ENCODE data around the gene FAM110A. TPM values are rescaled to one million over a fixed set of nuclear protein-coding genes. Genes with fewer than 3 reads are reported as not detected.
A peak's percentile ranks its signal among the peaks of the same experiment; 100 is the strongest.

The FAM110A gene
- total RNA-seq, 4 donors from 2014 or later: 1.4 to 3.2 (median 2.0) TPM

DNA sequence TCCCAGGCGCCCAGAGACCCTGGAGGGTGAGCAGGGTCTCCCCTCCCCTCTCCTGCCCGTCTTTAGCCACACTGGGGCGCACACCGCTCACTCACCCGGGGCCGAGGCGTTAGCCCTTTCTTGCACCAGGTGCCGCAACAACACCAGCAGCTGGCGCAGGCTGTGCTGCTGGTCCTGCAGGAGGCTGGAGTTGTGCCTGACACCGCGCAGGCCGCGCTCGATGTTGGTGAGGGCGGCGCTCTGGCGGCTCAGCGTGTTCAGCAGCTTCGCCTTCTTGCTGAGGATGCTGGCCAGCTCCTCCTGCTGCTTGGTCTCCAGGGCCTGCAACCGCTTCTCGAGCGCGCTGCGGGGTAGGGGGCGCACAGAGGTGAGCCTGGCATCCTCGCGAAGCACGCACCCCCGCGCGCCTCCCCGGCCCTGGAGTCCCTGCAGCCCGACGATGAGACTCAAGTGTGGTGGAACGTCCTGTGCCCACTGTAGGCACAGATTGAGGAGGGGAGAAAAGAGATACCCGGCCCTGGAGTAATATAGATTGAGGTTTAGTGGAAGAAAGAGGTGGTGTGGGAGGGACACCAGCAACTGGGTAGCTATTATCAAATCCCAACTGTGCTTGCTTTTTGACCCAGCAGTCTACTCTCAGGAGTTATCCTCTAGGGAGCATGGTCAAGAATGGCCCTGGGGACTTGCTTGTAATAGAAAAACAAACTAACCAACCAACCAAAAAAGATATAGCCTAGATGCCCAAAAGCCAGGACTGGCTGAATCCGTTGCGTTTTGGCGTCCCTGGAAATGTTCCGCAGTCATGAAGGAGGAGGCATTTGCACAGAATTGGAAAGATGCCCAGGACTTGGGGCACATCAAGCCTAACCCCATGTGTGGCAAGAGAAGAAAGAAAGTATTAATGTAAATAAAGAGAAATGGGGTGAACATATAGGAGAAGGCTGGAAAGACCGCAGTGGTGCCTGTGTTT is 51.8 kb downstream of the FAM110A start:
- TF ChIP-seq POLR2A (IDR thresholded peaks at IDR 0.05) (no peak), POLR2AphosphoS5 (IDR thresholded peaks at IDR 0.05) (no peak), EP300 (IDR thresholded peaks at IDR 0.05) (no peak)
- TF ChIP-seq, protein P1, sequence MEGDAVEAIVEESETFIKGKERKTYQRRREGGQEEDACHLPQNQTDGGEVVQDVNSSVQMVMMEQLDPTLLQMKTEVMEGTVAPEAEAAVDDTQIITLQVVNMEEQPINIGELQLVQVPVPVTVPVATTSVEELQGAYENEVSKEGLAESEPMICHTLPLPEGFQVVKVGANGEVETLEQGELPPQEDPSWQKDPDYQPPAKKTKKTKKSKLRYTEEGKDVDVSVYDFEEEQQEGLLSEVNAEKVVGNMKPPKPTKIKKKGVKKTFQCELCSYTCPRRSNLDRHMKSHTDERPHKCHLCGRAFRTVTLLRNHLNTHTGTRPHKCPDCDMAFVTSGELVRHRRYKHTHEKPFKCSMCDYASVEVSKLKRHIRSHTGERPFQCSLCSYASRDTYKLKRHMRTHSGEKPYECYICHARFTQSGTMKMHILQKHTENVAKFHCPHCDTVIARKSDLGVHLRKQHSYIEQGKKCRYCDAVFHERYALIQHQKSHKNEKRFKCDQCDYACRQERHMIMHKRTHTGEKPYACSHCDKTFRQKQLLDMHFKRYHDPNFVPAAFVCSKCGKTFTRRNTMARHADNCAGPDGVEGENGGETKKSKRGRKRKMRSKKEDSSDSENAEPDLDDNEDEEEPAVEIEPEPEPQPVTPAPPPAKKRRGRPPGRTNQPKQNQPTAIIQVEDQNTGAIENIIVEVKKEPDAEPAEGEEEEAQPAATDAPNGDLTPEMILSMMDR (IDR thresholded peaks at IDR 0.05): peak in 1 of 4 experiments; percentile 13
- 60 to 70% methylated on average over 2 to 7 of the region's 41 CpGs for WGBS, 2 donors (ENCODE audit: low coverage in 1 of 2)
- H3K27me3 ChIP-seq: peaks cover 59% of the 10 kb centered on the region
- H3K4me1 ChIP-seq: peaks cover 0 to 20% (median 0%) of the 10 kb centered on the region in 3 donors
- no peaks in the 10 kb centered on the region for H3K9me3 ChIP-seq
- H3K4me3 ChIP-seq: no peak overlapping the region
- no peaks in the 10 kb centered on the region for H3K36me3 ChIP-seq
- H3K27ac ChIP-seq: no peak overlapping the region
- no peak for ATAC-seq

DNA sequence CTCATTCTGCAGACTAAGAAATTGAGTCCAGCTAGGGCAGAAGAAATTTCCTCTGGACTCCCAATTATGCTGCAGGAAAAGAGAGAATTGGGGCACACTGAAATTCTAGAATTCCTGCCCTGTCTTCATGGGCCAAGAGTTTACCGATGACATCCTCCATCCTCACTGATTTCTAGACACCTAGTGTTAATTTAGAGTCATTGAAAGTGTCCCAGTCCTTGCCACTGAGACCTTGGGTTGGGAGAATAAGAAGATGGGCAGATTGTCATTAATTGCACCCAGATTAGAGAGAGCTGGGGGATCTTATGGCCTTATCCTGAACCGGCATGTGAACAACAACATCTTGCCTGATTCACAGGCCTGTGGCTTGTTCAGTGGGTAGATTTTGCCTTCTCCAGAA is 53.6 kb downstream of the FAM110A start:
- no peak for ATAC-seq
- H3K9me3 ChIP-seq: no peaks in the 10 kb centered on the region
- 100% methylated on average over 2 of the region's 2 CpGs; no CpG with 5 or more reads in 1 of the 2 donors for WGBS, 2 donors (ENCODE audit: low coverage in 1 of 2)
- H3K27ac ChIP-seq: no peak overlapping the region
- peaks cover 0 to 35% (median 0%) of the 10 kb centered on the region in 3 donors for H3K4me1 ChIP-seq
- no peak overlapping the region for H3K4me3 ChIP-seq
- TF ChIP-seq EP300 (IDR thresholded peaks at IDR 0.05) (no peak), POLR2A (IDR thresholded peaks at IDR 0.05) (no peak), POLR2AphosphoS5 (IDR thresholded peaks at IDR 0.05) (no peak)
- TF ChIP-seq, protein P1 (IDR thresholded peaks at IDR 0.05): no peak
- H3K36me3 ChIP-seq: no peaks in the 10 kb centered on the region
- H3K27me3 ChIP-seq: peaks cover 56% of the 10 kb centered on the region

DNA sequence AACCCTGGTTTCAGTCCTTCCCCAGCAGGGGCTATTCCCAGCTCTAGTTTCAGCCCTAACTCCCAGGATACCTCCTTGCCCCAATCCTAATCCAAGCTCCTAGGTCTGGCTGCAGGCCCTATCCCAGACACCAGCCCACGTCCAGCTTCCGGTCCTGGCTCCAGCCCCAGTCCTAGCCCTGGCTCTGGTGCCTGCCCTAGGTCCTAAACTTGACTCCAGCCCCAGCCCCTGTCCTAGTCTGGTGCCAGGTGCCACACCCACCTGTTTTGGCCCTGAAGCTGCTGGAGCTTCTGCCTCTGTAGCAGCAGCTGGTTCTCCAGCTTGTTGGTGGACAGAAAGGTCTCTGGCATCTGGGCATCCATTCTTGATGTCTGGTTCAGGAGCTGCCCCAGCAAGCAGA is 54.5 kb downstream of the FAM110A start:
- Histone ChIP-seq H3K36me3 (no peaks in the 10 kb centered on the region), H3K4me3 (no peak overlapping the region), H3K27me3 (peaks cover 52% of the 10 kb centered on the region), H3K9me3 (no peaks in the 10 kb centered on the region), H3K27ac (no peak overlapping the region), H3K4me1 (peaks cover 0 to 35% (median 0%) of the 10 kb centered on the region in 3 donors)
- peak; percentile 27 for ATAC-seq
- no peak for TF ChIP-seq POLR2AphosphoS5 (IDR thresholded peaks at IDR 0.05)
- TF ChIP-seq, protein P1 (IDR thresholded peaks at IDR 0.05): no peak
- TF ChIP-seq EP300 (IDR thresholded peaks at IDR 0.05): no peak
- TF ChIP-seq POLR2A (IDR thresholded peaks at IDR 0.05): no peak
- WGBS, 2 donors (ENCODE audit: low coverage in 1 of 2): 48% methylated on average over 2 of the region's 2 CpGs; no CpG with 5 or more reads in 1 of the 2 donors

DNA sequence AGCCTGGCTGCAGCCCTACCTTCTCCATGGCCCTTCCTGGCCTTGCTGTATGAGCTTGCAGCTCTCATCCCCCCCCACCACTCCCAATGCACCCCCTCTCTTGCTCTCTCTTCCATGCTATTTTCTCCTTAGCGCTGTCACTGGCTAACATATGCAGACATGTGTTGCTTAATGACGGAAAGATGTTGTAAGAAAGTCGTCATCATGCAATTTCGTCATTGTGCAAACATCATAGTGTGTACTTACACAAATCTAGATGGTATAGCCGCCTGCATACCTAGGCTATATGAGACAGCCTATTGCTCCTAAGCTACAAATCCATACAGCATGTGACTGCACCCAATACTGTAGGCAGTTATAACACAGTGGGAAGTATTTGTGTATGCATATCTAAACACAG is 55.6 kb downstream of the FAM110A start:
- ATAC-seq: no peak
- H3K27me3 ChIP-seq: peaks cover 50% of the 10 kb centered on the region
- no peaks in the 10 kb centered on the region for H3K36me3 ChIP-seq
- peaks cover 0 to 35% (median 0%) of the 10 kb centered on the region in 3 donors for H3K4me1 ChIP-seq
- 78% methylated on average over 5 of the region's 5 CpGs; no CpG with 5 or more reads in 1 of the 2 donors for WGBS, 2 donors (ENCODE audit: low coverage in 1 of 2)
- H3K27ac ChIP-seq: no peak overlapping the region
- TF ChIP-seq, protein P1 (IDR thresholded peaks at IDR 0.05): no peak
- TF ChIP-seq POLR2AphosphoS5 (IDR thresholded peaks at IDR 0.05): no peak
- no peak for TF ChIP-seq EP300 (IDR thresholded peaks at IDR 0.05)
- TF ChIP-seq POLR2A (IDR thresholded peaks at IDR 0.05): no peak
- H3K4me3 ChIP-seq: no peak overlapping the region
- H3K9me3 ChIP-seq: no peaks in the 10 kb centered on the region

Data from gastroesophageal sphincter (tissue), 4 donors.